ENCODE results near the gene DNAJA3. TPM values are rescaled to one million over a fixed set of nuclear protein-coding genes. Genes with fewer than 3 reads are reported as not detected.
A peak's percentile ranks its signal among the peaks of the same experiment; 100 is the strongest.

DNAJA3 gene
- total and polyA plus RNA-seq, 2 of the 4 experiments (the other 2 are of a cell fraction), result 38.0 to 40.2 TPM

DNA sequence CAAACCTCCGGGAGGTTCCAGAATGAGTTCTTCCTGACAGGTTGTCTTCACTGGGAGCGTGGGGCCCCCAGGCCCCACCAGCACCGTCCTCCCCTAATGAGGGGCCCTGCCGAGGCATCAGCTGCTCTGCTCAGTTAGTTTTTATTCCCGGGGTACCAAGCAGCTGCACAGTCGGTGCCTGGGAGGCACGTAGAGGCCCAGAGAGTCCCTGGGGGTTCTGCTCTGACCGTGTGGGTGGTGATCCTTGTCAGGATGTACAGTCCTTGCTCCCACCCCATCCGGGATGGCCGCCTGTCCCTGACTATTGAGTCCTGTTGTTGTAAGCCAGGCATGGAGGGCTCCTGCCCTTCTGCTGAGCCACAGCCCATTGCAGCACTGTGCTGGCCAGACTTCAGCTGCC lies 30.3 kb downstream of the DNAJA3 start:
- no peak for ATAC-seq (ENCODE audit: low read depth)
- no peak overlapping the region for H4K91ac ChIP-seq (ENCODE audit: insufficient read depth, low read depth, low read length)
- WGBS, 2 experiments (ENCODE audit: extremely low coverage in 2 of 2, insufficient read length in 1 of 2), result 85% methylated on average over 7 of the region's 10 CpGs; no CpG with 5 or more reads in 1 of the 2 experiments
- no peak overlapping the region for H2BK120ac ChIP-seq (ENCODE audit: low read depth, low read length)
- 0 out of 2 replicates have a peak, but pooled peaks cover 10% of the 10 kb centered on the region for H3K9me1 ChIP-seq (ENCODE audit: insufficient read depth, low read length)
- H3K79me1 ChIP-seq (ENCODE audit: low read depth in 1 of 2, low read length in 2 of 2), result peaks cover 10 to 32% of the 10 kb centered on the region in 2 experiments
- H3K36me3 ChIP-seq (ENCODE audit: control insufficient read depth, insufficient read depth, low read length), result peaks cover 40% of the 10 kb centered on the region
- no peak overlapping the region for H4K8ac ChIP-seq (ENCODE audit: low read depth in 2 of 2, low read length in 2 of 2)
- H4K5ac ChIP-seq (ENCODE audit: low read depth, low read length), result no peak overlapping the region
- H3K4me3 ChIP-seq (ENCODE audit: insufficient read depth, low read depth, low read length), result no peak overlapping the region
- H3K14ac ChIP-seq (replicated peaks; ENCODE audit: low read depth, low read length), result no peak overlapping the region
- DNase-seq, result no peak
- H2AFZ ChIP-seq (replicated peaks; ENCODE audit: low read length, poor library complexity), result no peak overlapping the region
- CTCF ChIA-PET, result no interaction called here
- dilution Hi-C loops (cut with HindIII; ENCODE audit: low sequenced_read_pairs, unreplicated experiment) (no loop called here), in situ Hi-C loops (cut with MboI; ENCODE audit: low sequenced_read_pairs) (no loop called here), intact Hi-C loops (cut with micrococcal nuclease) (no loop called here)
- no peak overlapping the region for H3K9ac ChIP-seq (ENCODE audit: low read depth, low read length)
- H2AK5ac ChIP-seq (ENCODE audit: low read depth, low read length), result no peak overlapping the region
- no peaks in the 10 kb centered on the region for H3K9me3 ChIP-seq (ENCODE audit: control insufficient read depth, insufficient read depth, low read length)
- H3K4ac ChIP-seq (ENCODE audit: low read depth, low read length), result no peak overlapping the region
- no peak overlapping the region for H3K4me2 ChIP-seq (ENCODE audit: low read depth, low read length)
- TSS peak; percentile 80 for BruUV-seq (replicated peaks)
- H2BK20ac ChIP-seq (ENCODE audit: low read depth, low read length), result no peak overlapping the region
- no peak overlapping the region for H2AK9ac ChIP-seq (replicated peaks; ENCODE audit: low read depth, low read length, poor library complexity)
- no peak overlapping the region for H3K56ac ChIP-seq (ENCODE audit: extremely low read depth, insufficient read depth, low read length)
- H3K4me1 ChIP-seq (ENCODE audit: control insufficient read depth, insufficient read depth, low read length), result peaks cover 9% of the 10 kb centered on the region
- no peak for TF ChIP-seq POLR2A (IDR thresholded peaks at IDR 0.05; ENCODE audit: low read depth, low read length)
- no peak overlapping the region for H2BK15ac ChIP-seq (ENCODE audit: low read depth, low read length)
- no peak overlapping the region for H3K27ac ChIP-seq (ENCODE audit: insufficient read depth, low read length)
- no peak overlapping the region for H3K18ac ChIP-seq (ENCODE audit: low read depth, low read length)
- POLR2A ChIA-PET (ENCODE audit: unreplicated experiment), result no interaction called here
- no peak overlapping the region for H3K23ac ChIP-seq (ENCODE audit: low read depth, low read length)
- no peak overlapping the region for H2BK5ac ChIP-seq (ENCODE audit: low read depth, low read length, poor library complexity, severe bottlenecking)
- no peaks in the 10 kb centered on the region for H3K27me3 ChIP-seq (ENCODE audit: control insufficient read depth, insufficient read depth, low read length)
- peaks cover 15% of the 10 kb centered on the region for H4K20me1 ChIP-seq (ENCODE audit: insufficient read depth, low read length)
